MV-4-11 (cell line): Measurements from ENCODE around the gene NOS1AP.

Experiments used
- DNase-seq: peaks from one replicate; lab custom pipeline; 2025; lab: John Stamatoyannopoulos, UW

NOS1AP gene

GRCh38 chr1:162367073-162367472, 297.6 kb downstream of the NOS1AP start:
- DNase-seq, result no peak

- DNase-seq, result no peak
Measured at GRCh38 chr1:162367772-162368171, 298.3 kb downstream of the NOS1AP start.

GRCh38 chr1:162368451-162368850, 299.0 kb downstream of the NOS1AP start:
- no peak for DNase-seq

- no peak for DNase-seq
Measured at GRCh38 chr1:162369571-162369970, 300.1 kb downstream of the NOS1AP start.

GRCh38 chr1:162370161-162370560, 300.7 kb downstream of the NOS1AP start:
- DNase-seq, result no peak

- DNase-seq, result no peak
Measured at GRCh38 chr1:162370721-162371120, 301.2 kb downstream of the NOS1AP start.

GRCh38 chr1:162371611-162372010, 302.1 kb downstream of the NOS1AP start:
- no peak for DNase-seq

- no peak for DNase-seq
Measured at GRCh38 chr1:162372159-162373071, 302.9 kb downstream of the NOS1AP start.

- no peak for DNase-seq
Measured at GRCh38 chr1:162373072-162373427, 303.6 kb downstream of the NOS1AP start.

- DNase-seq, result no peak
Measured at GRCh38 chr1:162373541-162374260, 304.2 kb downstream of the NOS1AP start.

- DNase-seq, result no peak
Measured at GRCh38 chr1:162374406-162374805, 304.9 kb downstream of the NOS1AP start.

- DNase-seq, result no peak
Measured at GRCh38 chr1:162375463-162375862, 306.0 kb downstream of the NOS1AP start.

- no peak for DNase-seq
Measured at GRCh38 chr1:162376691-162377090, 307.2 kb downstream of the NOS1AP start, which contains the start of gene SPATA46. SPATA46 (minus strand) TSS chr1:162376854; CDS start chr1:162376790, 64 bp downstream.

GRCh38 chr1:162380061-162380846, 310.8 kb downstream of the NOS1AP start:
- DNase-seq, result no peak

GRCh38 chr1:162381383-162381782, 311.9 kb downstream of the NOS1AP start, which contains the start of gene C1orf226:
C1orf226 (plus strand) TSS chr1:162381728; CDS start chr1:162381902, 174 bp downstream.
- no peak for DNase-seq

GRCh38 chr1:162381941-162382750, 312.7 kb downstream of the NOS1AP start:
- no peak for DNase-seq

GRCh38 chr1:162383091-162383490, 313.6 kb downstream of the NOS1AP start:
- DNase-seq, result no peak

GRCh38 chr1:162383516-162383915, 314.0 kb downstream of the NOS1AP start:
- no peak for DNase-seq

- no peak for DNase-seq
Measured at GRCh38 chr1:162384116-162384515, 314.6 kb downstream of the NOS1AP start.

GRCh38 chr1:162384601-162385279, 315.2 kb downstream of the NOS1AP start:
- no peak for DNase-seq

- DNase-seq, result no peak
Measured at GRCh38 chr1:162385280-162385623, 315.8 kb downstream of the NOS1AP start.
